ENCODE measurements around the gene LLGL2.

DNA sequence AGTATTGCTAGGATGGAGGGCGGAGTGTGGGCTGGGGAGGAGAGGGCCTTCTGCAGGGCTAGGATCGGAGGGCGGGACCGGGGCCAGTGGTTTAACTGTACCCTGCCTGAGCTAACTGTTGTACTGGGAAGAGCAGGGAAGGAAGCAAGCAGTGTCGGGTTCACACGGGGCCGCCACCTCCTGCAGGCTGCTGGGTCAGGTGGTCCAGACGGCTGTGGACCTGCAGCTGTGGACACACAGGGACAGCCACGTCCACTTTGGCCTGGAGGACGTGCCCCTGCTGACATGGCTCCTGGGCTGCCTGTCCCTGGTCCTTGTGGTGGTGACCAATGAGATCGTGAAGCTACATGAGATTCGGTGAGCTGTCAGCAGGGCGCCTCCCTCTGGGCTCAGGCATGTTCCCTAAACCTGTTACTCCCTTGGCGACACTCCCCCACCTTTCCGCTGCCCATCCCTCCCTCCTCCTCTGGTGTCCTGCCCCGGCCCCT, 26.7 kb upstream of the LLGL2 start:
- TF ChIP-seq, protein P1, sequence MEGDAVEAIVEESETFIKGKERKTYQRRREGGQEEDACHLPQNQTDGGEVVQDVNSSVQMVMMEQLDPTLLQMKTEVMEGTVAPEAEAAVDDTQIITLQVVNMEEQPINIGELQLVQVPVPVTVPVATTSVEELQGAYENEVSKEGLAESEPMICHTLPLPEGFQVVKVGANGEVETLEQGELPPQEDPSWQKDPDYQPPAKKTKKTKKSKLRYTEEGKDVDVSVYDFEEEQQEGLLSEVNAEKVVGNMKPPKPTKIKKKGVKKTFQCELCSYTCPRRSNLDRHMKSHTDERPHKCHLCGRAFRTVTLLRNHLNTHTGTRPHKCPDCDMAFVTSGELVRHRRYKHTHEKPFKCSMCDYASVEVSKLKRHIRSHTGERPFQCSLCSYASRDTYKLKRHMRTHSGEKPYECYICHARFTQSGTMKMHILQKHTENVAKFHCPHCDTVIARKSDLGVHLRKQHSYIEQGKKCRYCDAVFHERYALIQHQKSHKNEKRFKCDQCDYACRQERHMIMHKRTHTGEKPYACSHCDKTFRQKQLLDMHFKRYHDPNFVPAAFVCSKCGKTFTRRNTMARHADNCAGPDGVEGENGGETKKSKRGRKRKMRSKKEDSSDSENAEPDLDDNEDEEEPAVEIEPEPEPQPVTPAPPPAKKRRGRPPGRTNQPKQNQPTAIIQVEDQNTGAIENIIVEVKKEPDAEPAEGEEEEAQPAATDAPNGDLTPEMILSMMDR (IDR thresholded peaks at IDR 0.05), result no peak
- no peak for TF ChIP-seq POLR2A (IDR thresholded peaks at IDR 0.05)

Measured in thyroid gland (tissue), 4 donors.